IPS-18a (cell line): Measurements from ENCODE around the gene PPP1R15B.

Experiments
- H3K27ac ChIP-seq: one replicate; pipeline ENCODE4 v1.5.1; 2013; ENCODE audit warnings: low read length
- H3K27me3 ChIP-seq: one replicate; pipeline ENCODE4 v1.6.1; 2013; ENCODE audit warnings: mild to moderate bottlenecking, low read length; ENCODE audit not compliant: control insufficient read depth, insufficient read depth
- H3K36me3 ChIP-seq: one replicate; pipeline ENCODE4 v1.6.1; 2013; ENCODE audit warnings: low read depth, low read length; ENCODE audit not compliant: control insufficient read depth
- H3K4me1 ChIP-seq: one replicate; pipeline ENCODE4 v1.6.1; 2013; ENCODE audit warnings: low read depth, low read length; ENCODE audit not compliant: control insufficient read depth
- H3K4me3 ChIP-seq: one replicate; pipeline ENCODE4 v1.5.1; 2013; ENCODE audit warnings: low read length
- H3K9ac ChIP-seq: one replicate; pipeline ENCODE4 v1.6.1; 2013; ENCODE audit warnings: mild to moderate bottlenecking, low read length, moderate library complexity
- H3K9me3 ChIP-seq: one replicate; pipeline ENCODE4 v1.6.1; 2013; ENCODE audit warnings: low read depth, low read length; ENCODE audit not compliant: control insufficient read depth

Gene PPP1R15B

DNA sequence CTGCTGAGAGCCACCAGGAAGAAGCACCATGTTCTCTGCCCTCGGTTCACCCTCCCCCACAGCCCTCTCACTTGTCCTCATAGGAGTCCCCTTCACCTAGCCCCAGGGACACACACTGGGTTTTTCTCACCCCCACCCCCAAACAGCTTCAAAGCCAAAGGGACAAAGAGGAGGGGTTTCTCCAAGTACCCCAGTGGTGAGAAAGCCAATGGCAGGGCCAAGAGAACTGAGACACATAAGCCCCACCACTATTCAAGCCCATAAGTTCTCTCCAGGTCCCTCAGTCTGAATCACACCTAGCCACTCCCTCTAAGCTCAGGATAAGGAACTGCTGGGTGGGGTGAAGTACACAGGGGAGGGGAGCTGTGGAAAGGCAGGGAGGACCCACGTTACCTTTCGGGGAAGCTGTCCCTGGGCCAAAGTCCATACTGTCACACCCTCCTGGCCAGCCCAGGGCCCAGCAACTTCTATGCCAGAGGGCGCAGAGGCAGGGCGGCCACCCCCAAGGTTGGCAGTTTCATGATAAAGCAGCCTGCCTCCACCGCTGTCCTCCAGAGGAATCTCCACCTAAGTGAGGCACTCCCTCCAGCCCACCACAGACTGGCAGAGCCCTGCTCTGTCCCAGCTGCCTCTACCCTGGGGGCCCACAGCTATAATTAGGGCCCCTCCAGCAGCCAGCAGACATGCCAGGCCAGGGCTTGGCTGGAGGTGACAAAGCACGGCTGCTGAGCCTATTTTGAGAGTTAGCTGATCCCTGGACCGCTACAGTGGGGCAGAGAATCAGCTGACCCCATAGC is 39.0 kb upstream of the PPP1R15B start:
- Histone ChIP-seq H3K4me1 (peaks cover 26% of the 10 kb centered on the region), H3K36me3 (peaks cover 5% of the 10 kb centered on the region), H3K27ac (no peak overlapping the region), H3K4me3 (no peak overlapping the region), H3K9ac (no peak overlapping the region), H3K9me3 (no peaks in the 10 kb centered on the region), H3K27me3 (no peaks in the 10 kb centered on the region)

DNA sequence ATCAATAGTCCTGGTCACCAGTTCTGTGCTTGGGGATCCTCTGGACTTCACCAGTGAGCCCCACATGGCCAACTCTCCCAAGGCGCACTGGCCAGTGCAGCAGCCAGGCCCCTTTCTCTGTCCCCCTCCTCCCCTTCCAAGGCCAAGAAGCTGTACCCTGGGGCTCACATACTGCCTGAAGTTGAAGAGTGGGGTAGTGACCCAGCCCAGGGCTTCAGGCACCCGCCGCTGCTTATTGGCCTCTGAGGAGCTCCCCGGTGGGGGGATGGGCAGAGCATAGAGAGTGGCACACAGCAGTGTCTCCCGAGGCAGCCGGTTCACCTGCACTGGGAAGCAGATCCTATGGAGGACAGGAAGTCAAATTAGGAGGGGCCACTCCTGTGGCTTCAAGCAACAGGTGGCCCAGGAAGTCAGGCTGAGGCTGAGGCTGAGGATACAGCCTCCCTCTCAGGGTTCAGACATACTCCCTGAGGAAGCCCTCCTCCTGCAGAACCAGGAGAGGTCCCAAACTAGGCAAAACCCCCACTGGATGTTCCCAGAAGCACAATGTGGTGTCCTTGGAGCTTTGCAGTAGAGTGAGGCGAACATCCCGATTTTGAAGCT is 38.2 kb upstream of the PPP1R15B start:
- no peaks in the 10 kb centered on the region for H3K27me3 ChIP-seq
- H3K27ac ChIP-seq: no peak overlapping the region
- peaks cover 19% of the 10 kb centered on the region for H3K4me1 ChIP-seq
- no peak overlapping the region for H3K9ac ChIP-seq
- no peak overlapping the region for H3K4me3 ChIP-seq
- peaks cover 5% of the 10 kb centered on the region for H3K36me3 ChIP-seq
- H3K9me3 ChIP-seq: no peaks in the 10 kb centered on the region

DNA sequence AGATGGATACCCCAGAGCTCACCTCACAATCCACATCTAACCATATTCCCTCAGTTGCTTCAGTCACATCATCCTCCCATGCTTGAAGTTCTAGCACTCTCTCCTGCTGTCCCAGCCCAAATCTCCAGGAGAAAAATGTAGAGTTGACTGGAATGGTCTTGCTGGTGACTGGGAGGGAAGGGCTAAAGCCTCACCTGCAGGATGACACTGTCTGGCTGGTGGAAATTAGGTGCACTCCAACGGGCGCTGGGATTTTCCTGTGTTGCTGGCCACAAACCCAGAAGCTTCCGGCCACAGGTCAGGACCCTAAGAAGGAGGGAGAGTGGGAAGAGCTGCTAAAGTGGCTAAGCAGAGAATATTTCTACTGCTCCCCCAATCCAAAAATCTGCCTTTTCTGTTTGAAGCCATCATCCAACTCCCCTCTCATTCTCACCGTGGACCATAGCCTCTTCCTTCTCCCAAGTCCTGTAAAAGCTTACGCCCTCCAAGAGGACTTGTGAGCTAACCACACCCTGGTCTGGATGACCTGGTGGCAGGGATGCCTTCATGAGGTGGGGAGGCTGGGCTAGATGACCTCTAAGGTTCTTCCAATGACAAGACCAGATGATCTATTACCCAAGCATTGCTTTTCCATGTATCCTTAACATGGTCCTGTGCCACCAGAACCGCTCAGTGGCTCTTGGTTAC is 37.5 kb upstream of the PPP1R15B start:
- no peak overlapping the region for H3K4me3 ChIP-seq
- H3K9ac ChIP-seq: no peak overlapping the region
- no peaks in the 10 kb centered on the region for H3K27me3 ChIP-seq
- peaks cover 14% of the 10 kb centered on the region for H3K4me1 ChIP-seq
- peaks cover 10% of the 10 kb centered on the region for H3K36me3 ChIP-seq
- no peak overlapping the region for H3K27ac ChIP-seq
- no peaks in the 10 kb centered on the region for H3K9me3 ChIP-seq

DNA sequence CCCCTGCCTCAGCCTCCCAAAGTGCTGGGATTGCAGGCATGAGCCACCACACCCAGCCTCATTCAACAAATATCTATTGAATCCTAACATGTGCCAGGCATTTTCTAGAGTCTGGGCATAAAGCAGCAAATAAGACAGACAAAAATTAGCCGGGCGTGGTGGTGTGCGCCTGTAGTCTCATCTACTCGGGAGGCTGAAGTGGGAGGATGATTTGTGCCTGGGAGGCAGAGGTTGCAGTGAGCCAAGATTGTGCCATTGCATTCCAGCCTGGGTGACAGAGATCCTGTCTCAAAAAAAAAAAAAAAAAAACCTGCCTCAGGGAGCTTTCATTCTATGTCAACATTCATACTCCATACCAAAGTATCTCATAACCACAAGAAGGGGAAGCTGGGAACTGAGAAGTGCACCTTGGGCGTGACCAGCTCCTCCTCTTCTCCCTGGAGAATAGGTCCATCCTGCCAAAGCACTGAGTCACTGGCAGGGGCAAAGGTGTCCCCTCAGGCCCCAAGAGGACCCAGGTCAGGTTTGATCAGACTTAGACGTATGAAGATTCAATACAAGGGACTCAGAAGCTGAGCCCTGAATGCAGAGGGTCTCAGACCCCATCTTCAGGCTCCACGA is 36.8 kb upstream of the PPP1R15B start:
- Histone ChIP-seq H3K36me3 (peaks cover 16% of the 10 kb centered on the region), H3K27ac (no peak overlapping the region)

DNA sequence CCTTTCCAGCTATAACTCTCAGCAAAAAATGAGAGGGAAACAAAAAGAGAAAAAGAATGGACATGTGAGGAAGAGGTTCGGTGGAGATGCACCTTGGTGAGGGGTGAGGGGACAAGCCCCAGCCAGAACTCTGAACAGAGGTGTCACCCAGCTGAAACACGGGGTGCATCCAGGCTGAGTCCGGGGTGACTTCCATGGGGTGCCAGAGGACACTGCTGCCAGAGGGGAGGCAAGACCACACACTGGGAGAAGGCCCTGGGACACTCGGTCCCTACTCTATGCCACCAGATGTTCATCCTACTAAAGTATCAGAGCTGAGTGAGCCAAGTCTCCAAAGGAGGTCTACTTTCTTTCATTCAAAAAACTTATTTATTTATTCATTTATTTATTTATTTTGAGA is 36.1 kb upstream of the PPP1R15B start:
- Histone ChIP-seq H3K36me3 (peaks cover 24% of the 10 kb centered on the region), H3K27me3 (no peaks in the 10 kb centered on the region), H3K9ac (no peak overlapping the region), H3K4me3 (no peak overlapping the region), H3K9me3 (no peaks in the 10 kb centered on the region), H3K27ac (no peak overlapping the region), H3K4me1 (peaks cover 11% of the 10 kb centered on the region)

More for the DNA sequence above, 36.8 kb upstream of the PPP1R15B start:
- no peaks in the 10 kb centered on the region for H3K9me3 ChIP-seq
- no peak overlapping the region for H3K9ac ChIP-seq
- H3K4me1 ChIP-seq: peaks cover 14% of the 10 kb centered on the region
- no peak overlapping the region for H3K4me3 ChIP-seq
- H3K27me3 ChIP-seq: no peaks in the 10 kb centered on the region

DNA sequence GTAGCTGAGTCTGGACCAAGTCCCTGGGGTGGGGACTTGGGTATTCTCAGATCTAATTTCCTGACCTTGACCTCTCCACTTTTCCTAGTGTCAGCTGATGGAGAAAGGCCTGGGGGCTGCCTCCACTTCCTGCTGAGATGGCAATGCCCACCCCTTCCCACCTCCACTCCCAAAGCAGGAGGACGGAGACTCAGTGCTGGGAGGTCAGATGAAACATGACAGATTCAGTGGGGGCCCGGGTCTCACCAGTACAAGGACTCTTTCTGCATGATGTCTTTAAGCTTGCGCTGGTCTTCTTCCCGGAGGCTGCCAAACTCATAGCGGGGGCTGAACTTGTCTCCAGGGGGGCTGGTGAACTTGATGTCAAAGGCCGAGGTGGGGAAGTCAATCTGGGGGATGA is 35.6 kb upstream of the PPP1R15B start:
- H3K4me1 ChIP-seq: peaks cover 11% of the 10 kb centered on the region

DNA sequence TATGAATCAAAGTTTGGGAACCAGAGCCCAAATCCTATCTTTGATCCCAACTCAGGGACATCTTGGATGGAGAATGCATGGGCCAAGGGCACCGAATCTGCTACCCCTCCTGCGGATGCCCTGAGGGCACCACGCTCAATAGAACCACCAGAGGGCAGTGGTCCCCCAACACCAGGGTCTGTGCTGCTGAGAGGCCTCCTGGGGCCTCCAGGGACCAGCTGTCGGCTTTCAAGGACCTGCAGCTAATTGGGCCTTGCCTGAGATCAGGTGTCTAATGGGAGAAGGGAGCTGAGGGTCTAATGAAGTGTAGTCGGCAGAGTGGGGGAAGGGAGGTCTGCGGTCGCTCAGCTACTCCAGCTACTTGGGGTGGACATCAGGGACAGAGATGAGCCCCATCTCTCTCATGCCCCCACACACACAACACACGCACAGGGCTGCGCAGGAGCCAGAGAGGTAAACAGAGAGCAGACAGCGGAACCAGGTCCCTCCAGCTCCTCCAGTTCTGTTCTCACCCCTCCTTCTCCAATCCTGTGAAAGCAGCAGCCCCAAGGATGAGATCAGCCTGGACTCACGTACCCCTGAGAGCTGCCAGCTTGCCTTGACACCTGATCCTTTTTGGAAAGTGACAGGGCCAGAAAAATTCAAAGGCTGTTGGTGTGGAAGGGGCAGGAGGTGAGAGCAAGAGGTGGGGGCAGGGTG is 34.9 kb upstream of the PPP1R15B start:
- H3K27ac ChIP-seq: no peak overlapping the region
- peaks cover 24% of the 10 kb centered on the region for H3K36me3 ChIP-seq
- no peak overlapping the region for H3K9ac ChIP-seq
- H3K4me3 ChIP-seq: no peak overlapping the region
- H3K9me3 ChIP-seq: no peaks in the 10 kb centered on the region
- H3K27me3 ChIP-seq: no peaks in the 10 kb centered on the region
- peaks cover 11% of the 10 kb centered on the region for H3K4me1 ChIP-seq

More for the DNA sequence above, 35.6 kb upstream of the PPP1R15B start:
- H3K9ac ChIP-seq: no peak overlapping the region
- no peaks in the 10 kb centered on the region for H3K9me3 ChIP-seq
- H3K27ac ChIP-seq: no peak overlapping the region
- no peaks in the 10 kb centered on the region for H3K27me3 ChIP-seq
- peaks cover 24% of the 10 kb centered on the region for H3K36me3 ChIP-seq
- H3K4me3 ChIP-seq: no peak overlapping the region

DNA sequence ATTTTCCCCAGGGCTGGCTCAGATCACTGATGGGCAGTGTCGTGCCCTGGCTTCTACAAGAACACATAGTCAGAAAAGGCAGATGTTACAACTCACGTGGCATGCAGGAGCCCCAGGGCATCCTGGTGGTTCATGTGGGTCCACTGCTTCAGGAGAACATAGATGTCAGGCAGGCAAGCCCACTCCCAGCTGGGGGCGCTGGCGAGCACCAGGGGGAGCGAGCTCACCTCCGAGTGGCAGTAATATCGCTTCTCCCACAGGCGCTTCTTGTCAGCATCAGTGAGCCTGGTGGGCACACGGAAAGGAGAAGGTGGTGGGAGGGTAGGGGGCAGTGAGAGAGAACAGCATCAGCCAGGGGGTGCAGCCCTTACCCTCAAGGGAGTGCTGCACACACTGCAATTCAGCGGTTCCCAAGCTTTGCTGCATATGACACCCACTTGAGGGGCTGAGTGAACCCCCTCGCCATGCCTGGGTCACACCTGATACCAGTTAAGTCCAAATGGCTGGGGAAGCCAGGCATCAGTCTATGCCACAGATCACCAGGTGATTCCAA is 34.3 kb upstream of the PPP1R15B start:
- no peak overlapping the region for H3K4me3 ChIP-seq
- no peak overlapping the region for H3K9ac ChIP-seq
- peaks cover 11% of the 10 kb centered on the region for H3K4me1 ChIP-seq
- no peaks in the 10 kb centered on the region for H3K27me3 ChIP-seq
- H3K9me3 ChIP-seq: no peaks in the 10 kb centered on the region
- no peak overlapping the region for H3K27ac ChIP-seq
- H3K36me3 ChIP-seq: peaks cover 24% of the 10 kb centered on the region

DNA sequence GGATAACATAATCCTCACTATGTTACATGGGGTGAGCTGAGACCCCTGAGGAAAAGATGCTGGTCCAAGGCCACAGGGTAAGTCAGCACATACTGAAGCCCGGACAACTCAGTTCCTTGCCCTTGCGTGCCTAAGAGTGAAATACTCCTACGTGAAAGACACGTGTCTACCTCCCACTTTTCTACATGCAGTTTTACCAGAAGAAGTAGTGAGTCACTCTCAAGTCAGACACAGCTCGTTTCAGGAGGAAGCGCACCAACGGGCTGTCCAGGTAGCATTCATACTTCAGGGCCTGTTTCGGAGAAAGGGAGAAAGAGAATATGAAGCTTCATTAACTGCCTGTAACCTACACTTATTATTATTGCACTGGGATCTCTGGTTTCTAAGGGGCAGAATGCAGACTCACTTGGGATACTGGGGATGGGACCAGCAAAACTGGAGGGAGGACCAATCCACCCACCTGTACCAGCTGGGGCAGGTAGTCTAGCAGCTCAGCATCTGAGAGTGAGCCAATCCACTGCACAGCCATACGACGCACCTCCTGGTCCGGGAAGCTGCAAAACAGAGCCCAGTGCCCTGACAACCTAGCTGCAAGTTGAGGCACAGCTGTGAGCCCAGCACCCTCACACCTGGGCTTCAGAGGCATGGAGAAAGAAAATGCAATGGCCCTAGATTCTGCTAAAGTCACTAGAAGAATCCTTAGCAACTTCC is 32.4 kb upstream of the PPP1R15B start:
- peaks cover 23% of the 10 kb centered on the region for H3K36me3 ChIP-seq
- no peak overlapping the region for H3K27ac ChIP-seq

DNA sequence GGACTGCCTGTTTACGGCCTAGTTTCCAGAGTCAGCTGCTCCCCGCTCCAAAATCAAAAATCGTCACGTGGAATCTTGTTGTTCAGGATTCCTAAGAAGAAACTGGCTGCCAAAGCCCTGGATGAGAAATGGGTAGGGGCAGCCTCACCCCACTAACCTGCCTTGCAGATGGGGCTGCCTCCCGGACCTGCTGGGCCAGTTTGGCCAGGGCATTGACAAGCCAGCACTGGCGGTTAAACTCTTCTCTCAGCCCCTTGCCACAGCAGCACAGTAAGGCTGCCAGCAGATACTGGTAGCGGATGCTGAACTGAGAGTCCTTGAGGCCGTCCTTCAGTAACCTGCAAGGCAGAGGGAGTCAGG is 31.6 kb upstream of the PPP1R15B start:
- Histone ChIP-seq H3K4me3 (no peak overlapping the region), H3K4me1 (peaks cover 4% of the 10 kb centered on the region), H3K36me3 (peaks cover 31% of the 10 kb centered on the region), H3K9ac (no peak overlapping the region), H3K27me3 (no peaks in the 10 kb centered on the region), H3K27ac (no peak overlapping the region), H3K9me3 (no peaks in the 10 kb centered on the region)

More for the DNA sequence above, 32.4 kb upstream of the PPP1R15B start:
- H3K9ac ChIP-seq: no peak overlapping the region
- H3K4me3 ChIP-seq: no peak overlapping the region
- peaks cover 4% of the 10 kb centered on the region for H3K4me1 ChIP-seq
- no peaks in the 10 kb centered on the region for H3K9me3 ChIP-seq
- no peaks in the 10 kb centered on the region for H3K27me3 ChIP-seq
